NCI-H446 treated with DMSO at 0.1 percent for 48 hours (cell line): ENCODE results near the gene PRSS50.

Experiments used
- DNase-seq: peaks from one replicate; lab custom pipeline; 2025; lab: John Stamatoyannopoulos, UW

Gene PRSS50

DNA sequence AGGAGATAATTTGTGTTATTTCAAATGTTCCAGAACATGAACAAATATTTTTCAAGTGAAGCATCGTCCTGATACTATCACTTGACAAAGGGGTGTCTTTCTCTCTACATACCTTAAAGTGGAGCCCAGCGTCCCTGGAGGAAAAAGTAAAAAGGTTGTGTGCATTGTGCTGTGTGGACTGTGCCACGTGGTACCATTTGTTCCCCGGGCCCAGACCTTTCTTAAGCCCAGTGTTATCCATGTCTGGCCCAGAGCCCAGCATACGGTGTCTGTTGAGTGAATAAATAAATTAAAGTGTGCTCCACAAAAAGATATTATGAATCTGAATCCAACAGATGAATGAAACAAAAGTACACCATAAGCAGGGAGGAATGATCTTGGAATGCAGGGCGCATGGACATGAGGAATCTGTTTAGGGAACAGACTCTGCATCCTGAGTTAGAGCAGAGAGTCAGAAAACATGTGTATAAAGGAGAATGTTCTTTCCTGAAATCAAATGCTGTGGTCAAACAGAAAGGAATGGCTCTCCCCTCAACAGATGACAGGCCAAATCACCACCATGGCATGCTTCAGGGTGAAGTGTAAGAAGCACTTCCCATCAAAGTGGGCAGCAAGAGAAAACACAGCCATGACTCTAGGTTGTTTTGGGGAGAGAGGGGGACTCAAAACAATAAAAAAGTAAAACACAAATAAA, 8.1 kb upstream of the PRSS50 start:
- no peak for DNase-seq

- DNase-seq = no peak
Observed at GRCh38 chr3:46724424-46724823, 6.8 kb upstream of the PRSS50 start.

GRCh38 chr3:46722443-46722842, 4.8 kb upstream of the PRSS50 start:
- no peak for DNase-seq

- no peak for DNase-seq
Observed at GRCh38 chr3:46721009-46721408, 3.3 kb upstream of the PRSS50 start.

GRCh38 chr3:46719735-46720271, 2.1 kb upstream of the PRSS50 start:
- no peak for DNase-seq

- no peak for DNase-seq
Observed at GRCh38 chr3:46719044-46719565, 1.4 kb upstream of the PRSS50 start.

DNA sequence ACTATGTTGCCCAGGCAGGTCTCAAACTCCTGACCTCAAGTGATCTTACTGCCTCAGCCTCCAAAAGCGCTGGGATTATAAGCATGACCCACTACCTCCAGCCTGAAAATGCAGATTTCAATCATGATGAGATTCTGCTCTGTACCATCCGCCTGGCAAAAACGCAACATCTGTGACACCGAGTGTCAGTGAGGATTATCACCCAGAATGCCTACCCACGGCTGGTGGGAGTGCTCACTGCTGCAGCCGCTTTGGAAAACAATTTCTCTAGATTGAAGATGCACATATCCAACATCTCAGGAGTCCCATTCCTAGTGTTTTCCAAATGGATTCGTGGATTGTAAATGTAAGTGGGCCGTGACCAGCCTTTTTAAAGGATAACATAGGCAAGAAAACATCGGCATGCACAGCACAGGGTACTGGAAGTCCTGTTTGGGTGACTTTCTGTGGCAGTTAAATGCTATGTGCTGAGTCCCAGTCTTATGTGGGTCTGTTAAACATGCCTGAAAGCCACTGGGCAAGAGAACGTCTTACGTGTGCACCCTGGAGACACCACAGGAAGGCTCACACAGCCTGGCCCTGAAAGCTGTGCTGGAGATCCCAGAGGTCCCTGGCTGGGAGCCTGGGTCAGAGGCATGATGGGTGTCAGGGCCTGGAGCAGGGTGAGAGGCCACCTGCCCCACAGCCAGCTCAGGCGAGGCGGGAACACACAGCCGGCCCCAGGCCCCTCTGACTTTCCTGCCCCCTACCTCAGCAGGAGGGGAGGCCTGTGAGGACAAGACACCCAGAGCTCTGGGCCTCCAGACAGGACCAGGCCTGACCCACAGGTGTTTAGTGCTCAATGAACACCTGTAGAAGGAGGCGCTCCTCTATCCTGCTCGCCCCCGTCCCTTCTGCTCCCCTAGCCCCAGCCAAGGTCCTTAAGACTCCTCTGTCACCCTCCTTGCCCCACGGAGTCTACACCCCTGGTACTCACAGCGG, 918 bp downstream of the PRSS50 start:
- no peak for DNase-seq

GRCh38 chr3:46715507-46716175, 2.0 kb downstream of the PRSS50 start:
- DNase-seq = no peak

DNA sequence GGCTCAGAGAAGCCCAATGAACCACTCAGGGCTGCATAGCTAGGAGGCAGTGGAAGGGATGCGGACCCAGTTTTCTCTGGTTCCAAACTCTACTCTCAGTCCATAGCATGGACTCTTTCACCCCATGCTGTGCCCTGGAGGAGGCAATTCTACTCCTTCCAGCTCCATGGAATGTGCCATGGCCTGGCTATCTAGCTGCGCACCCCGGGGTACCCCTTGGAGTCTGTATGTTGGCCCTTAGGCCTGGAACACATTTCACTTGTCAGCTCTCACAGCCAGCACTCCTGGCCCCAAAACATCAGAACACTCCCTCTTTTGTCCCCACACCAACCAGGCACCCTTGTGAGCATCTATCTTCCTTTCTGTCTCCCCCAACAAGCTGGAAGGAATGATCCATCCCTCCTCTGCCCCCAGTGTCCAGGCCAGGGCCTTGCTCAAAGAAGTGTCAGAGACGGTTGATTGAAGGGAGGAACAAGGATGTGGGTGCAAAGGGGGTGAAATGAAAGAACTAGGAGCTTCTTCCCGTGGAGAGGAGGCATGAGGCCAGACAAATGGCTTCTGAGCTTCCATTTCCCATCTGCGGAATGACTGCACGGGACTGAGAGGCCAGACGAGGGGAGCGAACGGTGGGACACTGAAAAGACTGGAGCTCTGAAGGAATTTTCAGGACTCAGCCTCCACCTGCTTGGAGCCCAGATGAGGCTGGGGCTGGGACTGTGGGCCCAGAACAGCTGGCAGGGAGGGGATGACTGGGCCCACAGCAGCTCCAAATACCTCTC, 2.8 kb downstream of the PRSS50 start:
- DNase-seq = no peak

DNA sequence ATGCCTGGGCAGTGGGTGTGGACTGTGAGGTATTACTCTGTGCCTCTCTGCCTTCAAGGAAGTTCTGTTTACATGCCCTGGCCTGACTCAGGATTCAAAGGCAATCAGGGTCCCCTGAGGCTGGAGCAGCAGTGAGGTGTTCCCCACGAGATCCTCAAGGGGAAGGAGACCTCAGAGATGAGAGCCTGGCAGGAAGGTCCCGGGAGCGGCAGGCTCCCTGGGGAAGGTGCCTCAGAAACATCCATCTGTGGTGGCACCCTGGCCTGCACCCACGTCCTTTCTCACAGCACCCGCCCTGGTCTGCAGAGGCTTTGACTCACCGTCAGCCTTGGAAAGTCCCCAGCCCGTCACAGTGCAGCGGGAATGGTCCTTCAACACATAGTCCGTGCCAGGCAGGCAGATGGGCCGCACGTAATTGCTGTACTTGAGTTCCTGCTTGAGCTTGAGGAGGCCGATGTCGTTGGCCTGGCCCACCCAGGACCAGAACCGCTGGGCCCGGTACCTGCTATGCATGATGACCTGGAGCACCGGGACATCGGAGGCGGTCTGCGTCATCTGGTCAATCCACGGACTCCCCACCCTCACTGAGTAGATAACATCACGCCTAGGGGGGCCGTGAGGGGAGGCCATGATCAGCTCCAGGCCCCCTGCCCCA, 3.6 kb downstream of the PRSS50 start:
- no peak for DNase-seq

GRCh38 chr3:46713050-46713897, 4.4 kb downstream of the PRSS50 start:
- DNase-seq = no peak

DNA sequence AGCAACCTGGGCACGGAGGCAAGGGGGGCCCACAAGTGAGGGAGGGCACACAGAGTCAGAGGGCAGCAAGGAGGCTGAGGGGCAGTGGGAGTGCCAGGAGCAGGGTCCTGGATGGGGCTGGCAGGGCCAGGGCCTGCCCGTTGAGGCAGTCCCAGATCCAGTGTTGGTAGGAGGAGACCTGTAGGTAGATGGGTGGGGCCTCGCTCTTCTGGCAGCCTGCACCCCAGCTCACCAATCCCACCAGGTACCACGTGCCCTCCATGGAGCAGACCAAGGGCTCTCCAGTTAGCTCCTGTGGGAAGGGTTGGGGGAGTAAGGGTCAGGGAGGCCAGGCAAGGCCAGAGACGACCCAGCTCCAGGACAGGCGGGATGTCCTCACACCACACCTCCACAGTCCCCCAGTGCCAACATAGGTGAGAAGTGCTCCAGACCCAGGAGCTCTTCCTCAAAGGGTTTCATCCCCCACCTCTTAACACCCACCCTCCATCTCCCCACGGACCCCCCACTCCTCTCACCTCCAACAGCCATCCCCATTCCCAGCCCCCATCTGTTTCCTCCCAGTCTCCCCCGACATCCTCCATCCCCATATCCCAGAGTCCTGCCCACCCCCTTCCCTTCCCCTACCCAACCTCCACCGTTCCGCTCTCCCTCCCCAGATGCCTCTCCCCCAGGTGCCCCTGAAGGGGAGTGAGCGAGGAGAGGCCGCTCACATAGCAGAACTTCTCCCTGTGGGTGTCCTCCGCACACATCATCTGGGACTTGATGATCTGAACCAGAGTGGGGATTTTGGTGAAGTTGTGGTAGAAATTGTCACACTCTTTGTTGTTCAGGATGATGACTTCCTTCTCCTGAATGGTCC, 5.2 kb downstream of the PRSS50 start:
- no peak for DNase-seq

DNA sequence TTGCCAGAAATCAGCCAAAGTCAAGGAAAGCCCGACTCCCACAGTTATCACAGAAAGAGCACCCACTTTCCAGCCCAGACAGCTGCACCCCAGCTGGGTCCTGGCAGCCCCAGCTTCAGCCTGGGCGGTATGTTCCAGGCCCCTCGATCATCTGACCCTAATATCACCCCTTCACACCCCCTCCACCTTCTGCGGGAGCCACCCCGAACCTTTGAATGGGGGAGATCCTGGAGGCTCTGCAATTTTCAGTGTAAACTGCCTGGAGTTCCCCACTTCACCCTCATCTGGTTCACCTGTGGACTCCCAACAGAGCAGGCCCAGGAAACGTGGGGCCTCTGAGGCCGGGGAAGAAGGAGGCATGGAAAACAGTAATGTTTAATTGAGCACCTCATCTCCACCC, 5.9 kb downstream of the PRSS50 start:
- DNase-seq = no peak

DNA sequence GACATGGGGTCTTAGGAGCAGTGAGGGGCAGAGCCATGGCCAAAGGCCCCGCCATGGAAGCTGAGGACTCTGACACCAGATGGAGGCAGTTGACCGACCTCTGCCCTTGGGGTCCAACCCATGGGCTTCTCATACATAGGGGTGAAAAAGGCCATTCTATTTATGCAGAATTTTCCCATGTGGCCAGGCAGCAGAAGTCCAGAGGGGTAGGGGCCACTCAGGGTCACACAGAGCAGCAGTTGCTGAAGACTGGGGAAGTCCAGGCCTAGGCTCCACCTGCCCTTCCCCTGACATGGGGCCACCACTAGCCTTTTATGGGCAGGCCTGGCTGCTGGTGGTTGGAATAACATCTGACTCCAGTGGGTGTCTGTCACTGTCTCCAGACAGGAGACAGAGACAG, 6.4 kb downstream of the PRSS50 start:
- no peak for DNase-seq

GRCh38 chr3:46710671-46711295, 6.9 kb downstream of the PRSS50 start:
- DNase-seq = no peak

DNA sequence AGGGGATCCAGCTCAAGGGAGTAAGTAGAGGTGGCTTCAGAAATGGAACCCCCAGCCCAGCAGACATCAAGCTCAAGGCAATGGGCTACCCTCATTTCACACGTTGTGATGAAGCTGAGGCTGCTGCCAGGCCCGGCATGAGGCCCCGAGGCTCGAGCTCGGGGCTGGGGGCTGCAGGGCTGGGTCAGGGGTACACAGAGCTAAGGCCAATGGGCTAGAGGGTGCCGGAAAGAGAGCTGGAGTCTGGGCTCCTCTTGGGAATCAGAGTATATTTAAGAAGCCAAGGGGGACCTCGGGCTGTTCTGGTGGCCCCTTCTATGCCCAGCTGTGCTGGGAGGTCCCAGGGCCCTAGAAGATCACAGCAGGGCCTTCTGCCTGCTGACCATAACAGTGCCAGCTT, 7.4 kb downstream of the PRSS50 start:
- no peak for DNase-seq

DNA sequence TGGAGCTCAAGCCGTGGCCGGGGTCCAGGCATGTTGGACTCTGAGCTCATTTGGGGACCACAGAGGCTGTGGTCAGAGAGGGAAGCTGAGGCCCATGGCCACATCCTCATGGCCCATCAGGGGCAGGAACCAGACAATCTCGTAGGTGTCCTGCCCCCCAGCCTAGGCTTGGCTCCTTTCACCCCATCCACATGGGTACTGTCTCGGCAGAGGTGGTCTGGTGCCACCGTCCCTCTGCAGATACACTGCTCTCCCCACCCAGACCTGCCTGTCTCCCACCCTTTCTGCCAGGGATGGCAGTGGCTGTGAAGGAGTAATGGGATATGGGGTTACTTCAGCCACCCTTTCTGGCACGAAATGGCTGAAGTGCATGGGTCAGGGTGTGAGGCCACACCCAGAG, 7.9 kb downstream of the PRSS50 start:
- DNase-seq = no peak

GRCh38 chr3:46709157-46709654, 8.5 kb downstream of the PRSS50 start:
- no peak for DNase-seq
